Esophagus muscularis mucosa (tissue), 4 donors: Measurements from ENCODE around the gene CCL1. TPM values are rescaled to one million over a fixed set of nuclear protein-coding genes. Genes with fewer than 3 reads are reported as not detected.

Source experiments
- DNase-seq: peaks from one replicate; pipeline ENCODE4 v3.0.0-alpha.2; 2017; ENCODE audit errors: extremely low spot score
- H3K27ac ChIP-seq, 4 donors: fragments of 200-600 bp; sonication (generic); replicated peaks in 1 of 4; 1 replicate in 3 of 4; 2 replicates in 1 of 4; pipeline ENCODE4 v1.5.1; 2016 to 2019; ENCODE audit warnings: mild to moderate bottlenecking in 1 of 4
- H3K27me3 ChIP-seq, 4 donors: fragments of 200-600 bp; sonication (generic); one replicate each; pipeline versions ENCODE4 v1.5.1 to v1.6.0; 2016 to 2019
- H3K36me3 ChIP-seq, 4 donors: fragments of 200-600 bp; sonication (generic); one replicate each; pipeline ENCODE4 v1.5.1; 2016 to 2019
- H3K4me1 ChIP-seq, 4 donors: fragments of 200-600 bp; sonication (generic); one replicate each; pipeline ENCODE4 v1.5.1; 2016 to 2019
- H3K4me3 ChIP-seq, 4 donors: fragments of 200-600 bp; sonication (generic); 1 replicate in 2 of 4; 2 replicates in 2 of 4; pipeline ENCODE4 v1.5.1; 2016 to 2019; ENCODE audit warnings: mild to moderate bottlenecking in 4 of 4, moderate library complexity in 1 of 4
- H3K9me3 ChIP-seq, 4 donors: fragments of 200-600 bp; sonication (generic); 1 replicate in 3 of 4; 2 replicates in 1 of 4; pipeline ENCODE4 v1.5.1; 2016 to 2019
- CTCF ChIP-seq, 3 experiments: fragments of 200-600 bp in 2 of 3; fragments of 450-650 bp in 1 of 3; sonication (generic) in 2 of 3; IDR thresholded peaks; one replicate each; pipeline ENCODE4 v1.5.1; 2017 to 2019; ENCODE audit warnings: antibody characterized with exemption in 3 of 3, mild to moderate bottlenecking in 2 of 3, moderate library complexity in 1 of 3
- EP300 ChIP-seq: sonication (generic); formaldehyde crosslinking; IDR thresholded peaks from one replicate; pipeline ENCODE4 v1.6.1; 2017; ENCODE audit warnings: antibody characterized with exemption
- POLR2A ChIP-seq: fragments of 450-650 bp; IDR thresholded peaks from one replicate; pipeline ENCODE4 v1.6.1; 2017; ENCODE audit warnings: antibody characterized with exemption, moderate library complexity, mild to moderate bottlenecking, low read depth
- POLR2AphosphoS5 ChIP-seq, 2 donors: sonication (generic); formaldehyde crosslinking; IDR thresholded peaks; one replicate each; pipeline ENCODE4 v1.6.1; 2017; ENCODE audit warnings: antibody characterized with exemption in 2 of 2
- WGBS: methylation state at CpG from one replicate; pipeline ENCODE4 v1.1.5; 2018; 5-methylcytosine and 5-hydroxymethylcytosine counted together
- intact Hi-C: fragments of 100-400 bp; cut with DNase I; formaldehyde crosslinking; loops from one replicate; pipeline ENCODE4 v1.15.1; 2023
- total RNA-seq, 4 donors: library from RNA; depleted of rRNA; stranded (reverse); fragments of >200 nt; gene quantifications; one replicate each; pipeline versions ENCODE4 v1.1.0 to v1.2.1, GENCODE V29; 2016

The CCL1 gene
- total RNA-seq, 4 donors from 2014 or later: not detected

DNA sequence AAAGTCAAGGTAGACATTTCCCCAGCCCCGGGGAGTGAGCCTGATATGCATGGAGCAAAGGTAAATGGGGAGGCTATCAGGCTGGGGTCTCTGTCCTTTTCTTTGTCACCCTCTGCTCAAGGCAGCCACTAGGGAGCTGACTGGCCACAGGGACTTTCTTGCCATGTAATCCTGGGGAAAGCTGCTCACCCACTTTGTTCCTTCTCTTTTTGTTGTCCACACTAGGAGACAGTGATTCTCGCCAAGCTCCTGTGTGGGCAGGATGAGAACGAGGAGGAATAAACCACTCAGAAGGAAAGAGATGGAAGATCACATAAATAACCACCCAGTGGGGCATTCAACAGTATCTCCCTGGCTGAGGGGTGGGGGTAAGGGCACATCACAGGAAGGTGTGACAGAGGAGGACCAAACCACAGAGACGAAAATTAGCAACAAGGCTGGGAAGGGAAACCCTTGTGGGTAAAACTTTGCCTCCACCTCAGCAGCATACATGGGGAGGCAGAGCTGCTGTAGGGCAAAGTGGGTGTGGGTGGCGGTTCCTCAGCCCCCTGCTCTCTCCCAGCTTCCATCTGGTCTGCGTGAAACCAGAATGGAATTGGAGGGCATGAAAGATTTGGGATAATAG lies 26.2 kb upstream of the CCL1 start:
- Histone ChIP-seq H3K9me3 (no peaks in the 10 kb centered on the region), H3K4me3 (no peak overlapping the region), H3K4me1 (peaks cover 0 to 3% (median 0%) of the 10 kb centered on the region in 4 donors), H3K36me3 (no peaks in the 10 kb centered on the region), H3K27ac (no peak overlapping the region), H3K27me3 (peaks cover 0 to 16% (median 0%) of the 10 kb centered on the region in 4 donors)
- WGBS: 79% methylated on average over 6 of the region's 6 CpGs
- no peak for DNase-seq
- intact Hi-C loops: no loop called here
- TF ChIP-seq EP300: no peak
- TF ChIP-seq POLR2A: no peak
- TF ChIP-seq POLR2AphosphoS5 (IDR thresholded peaks at IDR 0.05): no peak
- no peak for TF ChIP-seq CTCF (IDR thresholded peaks at IDR 0.05)

DNA sequence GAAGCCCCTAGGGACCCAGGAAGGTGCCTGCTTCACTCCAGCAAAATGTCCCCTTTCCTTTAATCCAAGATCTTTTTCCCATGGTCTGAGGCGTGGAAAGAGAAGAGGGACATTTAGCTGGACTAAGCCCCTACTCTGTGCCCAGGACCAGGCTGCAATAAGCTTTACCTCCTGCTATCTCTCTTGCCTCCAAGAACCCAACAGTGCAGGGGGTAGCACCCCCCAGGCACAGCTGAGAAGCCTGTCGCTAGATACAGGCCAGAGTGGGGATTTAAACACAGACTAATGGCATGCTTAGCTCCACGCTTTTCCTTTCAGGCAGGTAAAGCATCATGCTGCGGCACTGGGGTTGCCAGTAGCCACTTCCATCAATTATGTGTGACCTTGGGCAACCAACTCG lies 24.5 kb upstream of the CCL1 start:
- intact Hi-C loops: no loop called here
- H3K4me3 ChIP-seq: no peak overlapping the region
- H3K36me3 ChIP-seq: no peaks in the 10 kb centered on the region
- no peak for DNase-seq
- peaks cover 0 to 3% (median 0%) of the 10 kb centered on the region in 4 donors for H3K4me1 ChIP-seq
- no peaks in the 10 kb centered on the region for H3K9me3 ChIP-seq
- no peak overlapping the region for H3K27ac ChIP-seq
- WGBS: 75% methylated on average over 2 of the region's 5 CpGs
- H3K27me3 ChIP-seq: peaks cover 0 to 18% (median 0%) of the 10 kb centered on the region in 4 donors
- TF ChIP-seq CTCF (IDR thresholded peaks at IDR 0.05) (no peak), POLR2AphosphoS5 (IDR thresholded peaks at IDR 0.05) (no peak), EP300 (no peak), POLR2A (no peak)

DNA sequence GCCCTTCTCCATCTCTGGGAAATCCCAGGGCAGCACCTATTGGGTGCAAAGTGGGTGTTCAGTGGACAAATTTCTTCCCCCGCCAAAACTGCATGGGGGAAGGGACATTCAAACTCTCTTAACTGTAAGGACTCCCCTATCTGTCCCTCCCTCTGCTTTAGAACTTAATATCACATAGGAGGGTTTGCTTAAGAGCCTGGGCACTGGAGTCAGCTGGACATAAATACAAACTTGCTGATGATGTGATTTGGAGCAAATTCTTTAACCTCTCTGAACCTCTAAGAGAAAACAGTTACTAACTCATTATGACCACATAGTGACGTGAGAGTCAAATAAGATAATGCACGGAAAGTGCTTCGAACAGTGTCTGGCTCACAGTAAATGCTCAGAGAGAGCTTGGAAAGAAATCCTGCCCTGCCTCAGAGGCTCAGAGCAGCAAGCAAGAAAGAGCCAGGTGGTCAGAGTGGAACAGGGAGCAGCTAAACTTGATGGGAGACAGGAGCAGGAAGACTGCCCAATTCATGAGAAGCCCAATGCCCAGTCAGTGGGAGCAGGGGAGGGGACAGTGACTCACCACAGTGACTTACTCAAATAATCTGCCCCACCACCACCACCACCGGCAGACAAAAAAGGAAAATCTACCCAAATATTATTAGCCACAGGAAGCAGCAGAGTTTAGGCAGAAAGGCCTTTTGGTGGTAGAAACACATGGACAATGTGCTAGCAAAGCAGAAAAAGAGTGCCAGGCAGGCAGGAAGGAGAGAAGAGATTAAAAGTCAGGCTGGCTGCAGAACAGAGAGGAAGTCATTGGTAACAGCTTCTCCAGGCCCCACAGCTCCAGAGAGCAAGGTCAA lies 23.9 kb upstream of the CCL1 start:
- WGBS: 75% methylated on average over 5 of the region's 5 CpGs
- Histone ChIP-seq H3K4me3 (no peak overlapping the region), H3K27me3 (peaks cover 0 to 25% (median 0%) of the 10 kb centered on the region in 4 donors), H3K4me1 (peaks cover 0 to 3% (median 0%) of the 10 kb centered on the region in 4 donors), H3K9me3 (no peaks in the 10 kb centered on the region), H3K36me3 (no peaks in the 10 kb centered on the region), H3K27ac (no peak overlapping the region)
- TF ChIP-seq POLR2AphosphoS5 (IDR thresholded peaks at IDR 0.05) (no peak), CTCF (IDR thresholded peaks at IDR 0.05) (no peak), EP300 (no peak), POLR2A (no peak)
- no peak for DNase-seq
- intact Hi-C loops: no loop called here

DNA sequence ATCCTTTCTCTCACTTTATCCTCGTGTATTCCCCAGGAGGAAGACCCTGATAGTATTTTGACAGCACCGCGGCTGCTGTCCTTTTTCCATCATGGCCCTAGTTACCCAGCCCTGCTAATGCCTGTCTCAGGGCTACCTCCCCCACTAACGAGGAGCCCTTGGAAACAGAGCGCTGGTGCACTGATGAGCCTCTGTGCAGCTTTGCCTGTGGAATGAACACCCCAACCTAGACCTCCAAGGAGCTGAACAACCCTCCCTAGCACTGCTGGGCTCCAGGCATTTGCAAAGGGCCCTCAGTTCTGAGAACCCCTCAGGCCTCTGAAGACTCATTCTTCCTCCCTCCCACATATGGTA lies 23.3 kb upstream of the CCL1 start:
- H3K4me1 ChIP-seq: peaks cover 0 to 3% (median 0%) of the 10 kb centered on the region in 4 donors
- H3K4me3 ChIP-seq: no peak overlapping the region
- WGBS: 74% methylated on average over 5 of the region's 5 CpGs
- intact Hi-C loops: no loop called here
- no peak overlapping the region for H3K27ac ChIP-seq
- TF ChIP-seq POLR2A (no peak), CTCF (IDR thresholded peaks at IDR 0.05) (no peak), EP300 (no peak), POLR2AphosphoS5 (IDR thresholded peaks at IDR 0.05) (no peak)
- no peak for DNase-seq
- H3K36me3 ChIP-seq: no peaks in the 10 kb centered on the region
- H3K27me3 ChIP-seq: peaks cover 0 to 25% (median 0%) of the 10 kb centered on the region in 4 donors
- H3K9me3 ChIP-seq: no peaks in the 10 kb centered on the region
